ENCODE data around the gene DNAJA1.
"Not testable (repeated sequence)": the region's sequence is repeated elsewhere in the genome, so short reads cannot be mapped to it uniquely, and the experiment has no call there.

DNAJA1 gene

DNA sequence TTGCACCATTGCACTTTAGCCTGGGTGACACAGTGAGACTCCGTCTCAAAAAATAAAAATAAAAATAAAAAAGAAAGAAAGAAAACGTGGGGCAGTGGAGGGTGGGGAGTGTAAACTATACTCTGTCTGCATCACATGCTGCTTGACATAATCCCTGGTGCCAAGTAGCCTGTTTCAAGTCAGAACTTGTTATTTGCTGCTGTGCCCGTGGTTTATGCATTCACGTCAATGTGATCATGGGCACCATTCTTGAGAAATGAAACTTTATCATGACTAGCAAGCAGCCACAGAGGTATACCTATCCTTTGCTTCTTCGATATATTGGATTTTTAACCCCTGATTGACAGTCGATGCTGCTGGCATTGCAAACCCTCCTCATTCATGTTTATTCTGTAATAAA, 55.5 kb downstream of the DNAJA1 start:
- no peak for DNase-seq (ENCODE audit: low read depth in 1 of 2, low spot score in 1 of 2)

DNA sequence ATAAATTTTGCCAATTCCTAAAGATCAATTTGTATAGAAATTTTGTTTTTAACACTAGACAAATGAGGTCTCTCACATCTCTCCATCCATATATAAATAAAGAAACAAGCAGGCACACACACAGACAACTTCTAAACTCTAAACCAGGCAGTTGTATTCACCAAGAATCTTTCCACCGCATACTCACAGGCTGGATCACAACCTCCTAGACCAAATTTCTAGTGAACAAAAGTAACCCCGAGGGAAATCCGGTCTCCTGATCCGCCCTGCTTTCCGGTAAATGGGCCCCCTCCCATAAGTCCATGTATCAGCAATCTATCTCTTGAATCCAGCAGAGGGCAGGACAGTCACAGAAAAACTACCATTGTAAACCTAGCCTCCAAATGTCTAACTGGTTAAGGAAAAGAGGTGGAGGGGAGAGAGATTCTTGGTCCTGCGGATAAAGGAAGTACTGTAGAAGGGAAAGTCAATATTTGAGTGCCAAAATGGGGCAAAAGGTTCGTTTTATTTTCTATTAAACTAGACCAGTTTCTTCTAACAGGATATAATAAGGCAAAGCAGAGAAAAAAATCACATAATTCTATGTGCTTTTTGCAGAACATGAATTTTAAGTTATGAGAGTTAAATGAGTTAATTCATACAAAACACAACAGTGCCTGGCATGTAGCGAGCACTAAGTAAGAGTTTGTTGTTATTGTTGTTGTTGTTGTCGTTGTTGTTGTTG, 56.2 kb downstream of the DNAJA1 start:
- DNase-seq (ENCODE audit: low read depth in 1 of 2, low spot score in 1 of 2), result peak in 1 of 2 donors; percentile 44

DNA sequence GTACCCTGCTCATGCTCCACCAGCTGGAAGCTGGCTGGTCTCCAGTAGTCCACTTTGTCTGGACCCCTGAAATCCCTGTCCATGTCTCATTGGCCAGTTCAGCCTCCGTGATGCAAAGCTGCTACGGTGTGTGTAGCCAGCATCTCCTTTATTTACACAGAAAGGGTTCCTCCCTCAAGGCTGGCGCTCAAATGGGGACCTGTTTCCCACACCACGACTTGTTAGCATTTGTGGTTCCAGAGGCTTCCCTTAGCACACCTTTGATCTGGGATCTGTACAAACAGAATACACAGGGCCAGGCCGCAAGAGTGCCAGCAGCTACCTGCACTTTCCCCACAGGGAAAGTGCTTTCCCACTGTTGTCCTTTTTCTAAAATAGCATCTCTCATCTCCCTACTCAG, 57.1 kb downstream of the DNAJA1 start:
- DNase-seq (ENCODE audit: low read depth in 1 of 2, low spot score in 1 of 2), result no peak

DNA sequence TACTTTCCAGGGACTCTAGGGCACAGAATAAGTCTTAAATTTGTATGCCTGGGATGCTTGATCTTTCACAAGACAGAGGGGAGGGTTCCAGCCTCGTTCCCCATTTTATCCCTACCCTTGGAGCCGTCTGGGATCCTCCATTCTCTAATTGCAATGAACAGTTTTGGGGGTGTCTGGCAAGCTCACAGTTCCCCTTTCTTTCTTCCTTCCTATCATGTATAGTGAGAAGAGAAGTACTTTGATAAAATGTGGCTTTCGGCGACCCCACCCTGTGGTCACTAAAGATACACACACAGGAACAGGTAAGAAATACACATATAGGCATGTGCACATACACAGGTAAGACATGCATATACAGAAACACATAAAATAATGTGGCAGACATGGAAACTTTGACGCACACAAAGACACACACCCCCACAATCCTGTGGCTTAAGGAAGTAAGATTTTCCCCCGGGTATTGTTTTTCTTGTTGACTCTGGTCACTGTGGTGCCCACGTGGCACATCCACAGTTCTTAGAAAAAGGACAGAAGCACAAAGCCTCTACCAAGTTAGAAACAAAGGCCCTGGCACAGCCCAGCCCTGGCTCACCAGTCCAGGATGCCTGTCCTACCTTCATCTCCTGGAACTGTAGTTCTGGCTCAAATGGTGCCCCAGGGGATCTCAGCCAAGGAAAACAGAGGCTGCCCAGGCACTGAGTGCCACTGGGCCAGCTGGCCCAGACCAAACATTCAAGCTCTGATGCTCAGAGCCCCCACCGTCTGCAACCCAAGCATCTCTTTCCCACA, 57.7 kb downstream of the DNAJA1 start:
- no peak for DNase-seq (ENCODE audit: low read depth in 1 of 2, low spot score in 1 of 2)

DNA sequence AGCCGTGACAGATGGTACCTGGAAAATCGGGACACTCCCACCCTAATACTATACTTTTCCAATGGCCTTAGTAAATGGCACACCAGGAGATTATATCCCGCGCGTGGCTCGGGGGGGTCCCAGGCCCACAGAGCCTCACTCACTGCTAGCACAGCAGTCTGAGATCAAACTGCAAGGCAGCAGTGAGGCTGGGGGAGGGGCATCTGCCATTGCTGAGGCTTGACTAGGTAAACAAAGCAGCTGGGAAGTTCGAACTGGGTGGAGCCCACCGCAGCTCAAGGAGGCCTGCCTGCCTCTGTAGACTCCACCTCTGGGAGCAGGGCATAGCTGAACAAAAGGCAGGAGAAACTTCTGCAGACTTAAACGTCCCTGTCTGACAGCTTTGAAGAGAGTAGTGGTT, 60.6 kb downstream of the DNAJA1 start:
- not testable (repeated sequence) for DNase-seq (ENCODE audit: low read depth in 1 of 2, low spot score in 1 of 2)

All from activated T-helper 1 cell treated with anti-CD3 and anti-CD28 coated beads, Interleukin-2, amount 50 U/mL, for 16 hours (primary cell).